IMR-90 (cell line): ENCODE data around the gene SLC8A1. TPM values are rescaled to one million over a fixed set of nuclear protein-coding genes. Genes with fewer than 3 reads are reported as not detected.

Experiments used
- ATAC-seq: fragments of 200-7000 bp; cut with Tn5 transposase; 2 replicates; pipeline ENCODE4 v1.9.1; 2020; ENCODE audit warnings: low read depth, mild to moderate bottlenecking, moderate library complexity
- BruUV-seq: library from RNA; stranded (reverse); fragments of 400-500 nt; replicated peaks from 2 replicates; lab custom pipeline; 2021; lab: Mats Ljungman, UMichigan
- CTCF ChIA-PET: fragments of 300-600 bp; formaldehyde crosslinking; extraction: SDS; loops from one replicate; lab custom pipeline; 2021; ENCODE audit warnings: antibody characterized with exemption; lab: Yijun Ruan, JAX
- POLR2A ChIA-PET: fragments of 300-600 bp; sonication (Branson Sonifier 250); formaldehyde crosslinking; loops from one replicate; lab custom pipeline; 2022; ENCODE audit warnings: antibody characterized with exemption; ENCODE audit not compliant: unreplicated experiment; lab: Charles Lee
- DNase-seq: peaks from one replicate; pipeline ENCODE4 v3.0.0; 2013
- H2AFZ ChIP-seq: replicated peaks from 2 replicates; pipeline ENCODE3; 2013; ENCODE audit warnings: low read length, mild to moderate bottlenecking; ENCODE audit not compliant: poor library complexity
- H2AK5ac ChIP-seq: 2 replicates; pipeline ENCODE4 v1.6.1; 2013; ENCODE audit warnings: low read depth, low read length, inconsistent platforms
- H2AK9ac ChIP-seq: replicated peaks from 2 replicates; pipeline ENCODE3; 2013; ENCODE audit warnings: mild to moderate bottlenecking, low read depth, low read length, moderate library complexity; ENCODE audit not compliant: poor library complexity
- H2BK120ac ChIP-seq: 2 replicates; pipeline ENCODE4 v1.6.1; 2013; ENCODE audit warnings: low read depth, low read length, inconsistent platforms
- H2BK15ac ChIP-seq: 3 replicates; pipeline ENCODE4 v1.6.1; 2013; ENCODE audit warnings: low read depth, low read length, inconsistent platforms
- H2BK20ac ChIP-seq: 2 replicates; pipeline ENCODE4 v1.6.1; 2013; ENCODE audit warnings: low read depth, mild to moderate bottlenecking, inconsistent platforms, low read length, moderate library complexity
- H2BK5ac ChIP-seq: 2 replicates; pipeline ENCODE4 v1.6.1; 2013; ENCODE audit warnings: mild to moderate bottlenecking, low read depth, low read length, inconsistent platforms; ENCODE audit not compliant: poor library complexity, severe bottlenecking
- H3K14ac ChIP-seq: replicated peaks from 2 replicates; pipeline ENCODE4 v1.6.1; 2013; ENCODE audit warnings: low read depth, low read length, inconsistent platforms
- H3K18ac ChIP-seq: 2 replicates; pipeline ENCODE4 v1.6.1; 2013; ENCODE audit warnings: low read depth, low read length, control low read depth
- H3K23ac ChIP-seq: 2 replicates; pipeline ENCODE4 v1.6.1; 2013; ENCODE audit warnings: low read depth, low read length, inconsistent platforms
- H3K27ac ChIP-seq: 2 replicates; pipeline ENCODE4 v1.5.1; 2013; ENCODE audit warnings: mild to moderate bottlenecking, control low read depth, low read length; ENCODE audit not compliant: insufficient read depth
- H3K27me3 ChIP-seq: 2 replicates; pipeline ENCODE4 v1.6.1; 2013; ENCODE audit warnings: low read length; ENCODE audit not compliant: control insufficient read depth, insufficient read depth
- H3K36me3 ChIP-seq: 2 replicates; pipeline ENCODE4 v1.6.1; 2013; ENCODE audit warnings: low read length, mixed read lengths; ENCODE audit not compliant: control insufficient read depth, insufficient read depth
- H3K4ac ChIP-seq: 2 replicates; pipeline ENCODE4 v1.6.1; 2013; ENCODE audit warnings: low read depth, low read length, inconsistent platforms
- H3K4me1 ChIP-seq: 2 replicates; pipeline ENCODE4 v1.6.1; 2013; ENCODE audit warnings: low read length, mixed read lengths; ENCODE audit not compliant: control insufficient read depth, insufficient read depth
- H3K4me2 ChIP-seq: 2 replicates; pipeline ENCODE4 v1.6.1; 2013; ENCODE audit warnings: low read depth, mild to moderate bottlenecking, control low read depth, low read length, moderate library complexity
- H3K4me3 ChIP-seq: 2 replicates; pipeline ENCODE4 v1.5.1; 2013; ENCODE audit warnings: low read depth, mild to moderate bottlenecking, control low read depth, low read length, moderate library complexity; ENCODE audit not compliant: insufficient read depth
- H3K56ac ChIP-seq: 2 replicates; pipeline ENCODE4 v1.6.1; 2013; ENCODE audit warnings: low read length, inconsistent platforms; ENCODE audit not compliant: insufficient read depth; ENCODE audit errors: extremely low read depth
- H3K79me1 ChIP-seq, 2 experiments: 2 replicates each; pipeline ENCODE4 v1.6.1; 2013; ENCODE audit warnings: low read length in 2 of 2, inconsistent platforms in 1 of 2, low read depth in 1 of 2
- H3K9ac ChIP-seq: 2 replicates; pipeline ENCODE4 v1.6.1; 2013; ENCODE audit warnings: low read depth, low read length, control low read depth
- H3K9me1 ChIP-seq: 2 replicates; pipeline ENCODE4 v1.6.1; 2013; ENCODE audit warnings: low read length, inconsistent platforms; ENCODE audit not compliant: insufficient read depth
- H3K9me3 ChIP-seq: 2 replicates; pipeline ENCODE4 v1.6.1; 2013; ENCODE audit warnings: low read length; ENCODE audit not compliant: control insufficient read depth, insufficient read depth
- H4K20me1 ChIP-seq: 2 replicates; pipeline ENCODE4 v1.6.1; 2013; ENCODE audit warnings: low read length, inconsistent platforms; ENCODE audit not compliant: insufficient read depth
- H4K5ac ChIP-seq: 2 replicates; pipeline ENCODE4 v1.6.1; 2013; ENCODE audit warnings: mild to moderate bottlenecking, low read depth, low read length, control low read depth
- H4K8ac ChIP-seq, 2 experiments: 2 replicates each; pipeline ENCODE4 v1.6.1; 2013; ENCODE audit warnings: low read depth in 2 of 2, low read length in 2 of 2, control low read depth in 1 of 2, inconsistent platforms in 1 of 2
- H4K91ac ChIP-seq: 2 replicates; pipeline ENCODE4 v1.6.1; 2013; ENCODE audit warnings: low read depth, low read length, inconsistent platforms; ENCODE audit not compliant: insufficient read depth
- BHLHE40 ChIP-seq: fragments of 150-350 bp; IDR thresholded peaks from 2 replicates; pipeline ENCODE4 v1.6.1; 2016; ENCODE audit warnings: mild to moderate bottlenecking, low read depth, low read length
- CHD1 ChIP-seq: IDR thresholded peaks from 2 replicates; pipeline ENCODE4 v1.6.1; 2012; ENCODE audit warnings: low read depth, low read length, improper control_type of control experiment
- FOS ChIP-seq: fragments of 150-350 bp; IDR thresholded peaks from 2 replicates; pipeline ENCODE4 v1.6.1; 2016; ENCODE audit warnings: low read depth, low read length
- MAFK ChIP-seq: IDR thresholded peaks from 2 replicates; pipeline ENCODE4 v1.6.1; 2012; ENCODE audit warnings: low read depth, low read length, improper control_type of control experiment
- MAZ ChIP-seq: IDR thresholded peaks from 2 replicates; pipeline ENCODE4 v1.6.1; 2012; ENCODE audit warnings: low read depth, mild to moderate bottlenecking, low read length, improper control_type of control experiment, moderate library complexity, borderline replicate concordance
- MXI1 ChIP-seq: IDR thresholded peaks from 2 replicates; pipeline ENCODE4 v1.6.1; 2012; ENCODE audit warnings: low read depth, mild to moderate bottlenecking, low read length, moderate library complexity, borderline replicate concordance
- NFE2L2 ChIP-seq: fragments of 150-350 bp; IDR thresholded peaks from 2 replicates; pipeline ENCODE4 v1.6.1; 2016; ENCODE audit warnings: low read depth, mild to moderate bottlenecking, low read length
- POLR2A ChIP-seq: IDR thresholded peaks from 2 replicates; pipeline ENCODE4 v1.6.1; 2012; ENCODE audit warnings: mild to moderate bottlenecking, low read depth, low read length
- RAD21 ChIP-seq: IDR thresholded peaks from 2 replicates; pipeline ENCODE4 v1.6.1; 2012; ENCODE audit warnings: low read length, improper control_type of control experiment
- RFX5 ChIP-seq: IDR thresholded peaks from 2 replicates; pipeline ENCODE4 v1.8.0; 2012; ENCODE audit warnings: low read depth, mild to moderate bottlenecking, low read length, moderate library complexity
- WGBS, 2 experiments: methylation state at CpG; one replicate each; pipeline versions ENCODE4 v1.1.5 to v1.1.7; 2013; ENCODE audit warnings: missing lambda C conversion rate in 2 of 2; ENCODE audit not compliant: insufficient read length in 1 of 2; ENCODE audit errors: extremely low coverage in 2 of 2; 5-methylcytosine and 5-hydroxymethylcytosine counted together
- dilution Hi-C: fragments of 300-500 bp; cut with HindIII; formaldehyde crosslinking; loops from one replicate; pipeline ENCODE4 v1.14.3; 2018; ENCODE audit warnings: low sequenced_read_pairs; ENCODE audit not compliant: unreplicated experiment
- in situ Hi-C: fragments of 300-500 bp; cut with MboI; formaldehyde crosslinking; loops from 3 replicates; pipeline ENCODE4 v1.14.3; 2019; ENCODE audit warnings: low sequenced_read_pairs, inconsistent platforms, mixed read lengths
- intact Hi-C: fragments of 100-400 bp; cut with micrococcal nuclease; formaldehyde crosslinking; loops from 2 replicates; pipeline ENCODE4 v1.10.0; 2022
- polyA plus RNA-seq, 3 experiments: library from polyadenylated mRNA; depleted of rRNA; stranded (reverse); fragments of >200 nt; gene quantifications; 2 replicates each; pipeline ENCODE4 v1.2.3, GENCODE V29; 2012; ENCODE audit warnings: low replicate concordance in 1 of 3
- total RNA-seq: library from RNA; depleted of rRNA; stranded (reverse); fragments of >200 nt; gene quantifications from 2 replicates; pipeline ENCODE4 v1.2.3, GENCODE V29; 2012
- TF ChIP-seq, protein P1 (sequence below): fragments of 150-350 bp; IDR thresholded peaks from 2 replicates; pipeline ENCODE4 v1.6.1; 2017; ENCODE audit warnings: mild to moderate bottlenecking, antibody characterized with exemption, low read length, low read depth
- TF ChIP-seq, protein P2 (sequence below): fragments of 150-350 bp; IDR thresholded peaks from 2 replicates; pipeline ENCODE4 v1.6.1; 2016; ENCODE audit warnings: low read depth, mild to moderate bottlenecking, low read length, moderate library complexity, borderline replicate concordance

The SLC8A1 gene
- total and polyA plus RNA-seq, 2 of the 4 experiments (the other 2 are of a cell fraction): 7.7 to 57.0 TPM

DNA sequence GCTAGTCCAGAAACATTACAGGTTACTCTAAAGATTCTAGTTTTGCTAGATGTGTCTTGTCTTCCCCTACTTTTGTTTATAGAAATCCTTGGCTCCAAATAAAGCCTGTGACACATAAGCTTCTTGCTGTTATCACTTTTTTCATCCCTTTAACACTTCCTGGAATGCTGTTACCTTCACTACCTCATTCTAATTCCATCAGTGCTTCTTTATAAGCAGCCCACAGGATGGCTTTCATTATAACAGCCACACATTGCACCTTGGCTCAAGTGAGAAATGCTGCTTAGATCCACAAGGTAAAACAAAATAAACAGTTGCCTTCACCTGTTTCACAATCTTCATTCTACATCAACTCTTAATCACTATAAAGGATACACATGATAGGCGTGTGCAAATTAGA, 221.7 kb downstream of the SLC8A1 start (continued):
- TF ChIP-seq FOS (no peak), POLR2A (no peak), RFX5 (no peak), NFE2L2 (no peak), MXI1 (no peak)
- TF ChIP-seq, protein P1, sequence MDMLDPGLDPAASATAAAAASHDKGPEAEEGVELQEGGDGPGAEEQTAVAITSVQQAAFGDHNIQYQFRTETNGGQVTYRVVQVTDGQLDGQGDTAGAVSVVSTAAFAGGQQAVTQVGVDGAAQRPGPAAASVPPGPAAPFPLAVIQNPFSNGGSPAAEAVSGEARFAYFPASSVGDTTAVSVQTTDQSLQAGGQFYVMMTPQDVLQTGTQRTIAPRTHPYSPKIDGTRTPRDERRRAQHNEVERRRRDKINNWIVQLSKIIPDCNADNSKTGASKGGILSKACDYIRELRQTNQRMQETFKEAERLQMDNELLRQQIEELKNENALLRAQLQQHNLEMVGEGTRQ: no peak

DNA sequence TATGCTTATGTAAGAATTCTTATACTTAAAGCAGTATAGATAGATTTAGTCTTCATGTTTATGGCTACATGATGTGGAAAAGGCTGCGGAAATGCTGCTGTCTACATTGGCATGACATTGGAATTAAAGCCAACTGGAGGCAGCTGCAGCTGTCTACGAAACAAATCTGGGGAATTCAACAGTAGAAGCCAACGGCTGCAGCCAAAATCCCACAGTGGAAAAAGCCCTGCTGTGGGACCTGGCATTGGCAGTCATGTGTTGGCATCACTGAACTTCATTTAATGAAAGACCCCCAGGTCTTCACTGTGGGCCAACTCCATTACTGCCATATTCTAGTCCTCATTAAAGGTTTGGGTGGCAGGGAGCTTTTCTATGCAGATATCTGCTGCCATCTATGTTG, 223.6 kb downstream of the SLC8A1 start:
- ATAC-seq (no peak), DNase-seq (no peak)
- H3K27me3 ChIP-seq: no peaks in the 10 kb centered on the region
- H3K23ac ChIP-seq: no peak overlapping the region
- H2AFZ ChIP-seq: no peak overlapping the region
- no peak overlapping the region for H3K4ac ChIP-seq
- no peak overlapping the region for H3K4me2 ChIP-seq
- H2AK9ac ChIP-seq: no peak overlapping the region
- no peak overlapping the region for H2BK20ac ChIP-seq
- intact Hi-C loops: no loop called here
- dilution Hi-C loops: no loop called here
- H3K9me1 ChIP-seq: no peaks in the 10 kb centered on the region; the same call in 1 of the 2 replicates
- H2BK5ac ChIP-seq: no peak overlapping the region
- H3K36me3 ChIP-seq: no peaks in the 10 kb centered on the region
- in situ Hi-C loops: no loop called here
- no peak overlapping the region for H4K5ac ChIP-seq
- ChIA-PET POLR2A (interaction anchor here (0.6 kb wide), 1 partner anchor 718 kb away, joined by 10 read pairs; no protein-coding TSS in a partner anchor), CTCF (interaction anchor here (0.7 to 1.3 kb wide), 3 partner anchors 8 to 308 kb away, joined by 3 read pairs; no protein-coding TSS in a partner anchor)
- no peak overlapping the region for H2AK5ac ChIP-seq
- H3K4me3 ChIP-seq: no peak overlapping the region
- H2BK15ac ChIP-seq: no peak overlapping the region
- no TSS peak for BruUV-seq
- H3K9ac ChIP-seq: no peak overlapping the region
- H3K56ac ChIP-seq: no peak overlapping the region
- WGBS, 2 experiments: 42% methylated on average over 3 of the region's 3 CpGs; no CpG with 5 or more reads in 1 of the 2 experiments
- H4K20me1 ChIP-seq: no peaks in the 10 kb centered on the region
- no peak overlapping the region for H2BK120ac ChIP-seq
- no peak overlapping the region for H4K8ac ChIP-seq
- H3K18ac ChIP-seq: no peak overlapping the region
- no peaks in the 10 kb centered on the region for H3K9me3 ChIP-seq
- H4K91ac ChIP-seq: no peak overlapping the region
- H3K4me1 ChIP-seq: peaks cover 6% of the 10 kb centered on the region
- peaks cover 7% of the 10 kb centered on the region in 2 experiments; a peak in 3 of 4 replicates for H3K79me1 ChIP-seq
- no peak overlapping the region for H3K27ac ChIP-seq
- H3K14ac ChIP-seq: no peak overlapping the region
- TF ChIP-seq MAZ (no peak), CHD1 (no peak), POLR2A (no peak), RFX5 (no peak), MAFK (no peak), FOS (no peak), BHLHE40 (no peak), RAD21 (no peak)
- TF ChIP-seq, protein P2, sequence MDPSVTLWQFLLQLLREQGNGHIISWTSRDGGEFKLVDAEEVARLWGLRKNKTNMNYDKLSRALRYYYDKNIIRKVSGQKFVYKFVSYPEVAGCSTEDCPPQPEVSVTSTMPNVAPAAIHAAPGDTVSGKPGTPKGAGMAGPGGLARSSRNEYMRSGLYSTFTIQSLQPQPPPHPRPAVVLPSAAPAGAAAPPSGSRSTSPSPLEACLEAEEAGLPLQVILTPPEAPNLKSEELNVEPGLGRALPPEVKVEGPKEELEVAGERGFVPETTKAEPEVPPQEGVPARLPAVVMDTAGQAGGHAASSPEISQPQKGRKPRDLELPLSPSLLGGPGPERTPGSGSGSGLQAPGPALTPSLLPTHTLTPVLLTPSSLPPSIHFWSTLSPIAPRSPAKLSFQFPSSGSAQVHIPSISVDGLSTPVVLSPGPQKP: no peak
- TF ChIP-seq, protein P1: no peak
